Testis (tissue), 2 donors: ENCODE data around the gene MTA3.

ENCODE experiments used
- CTCF ChIP-seq, 3 experiments: fragments of 450-650 bp in 2 of 3; fragments of 200-600 bp in 1 of 3; sonication (generic) in 1 of 3; IDR thresholded peaks; one replicate each; pipeline ENCODE4 v1.5.1; 2016 to 2019; ENCODE audit warnings: antibody characterized with exemption in 3 of 3, mild to moderate bottlenecking in 2 of 3, moderate library complexity in 1 of 3
- POLR2A ChIP-seq: fragments of 450-650 bp; IDR thresholded peaks from one replicate; pipeline ENCODE4 v1.6.1; 2017; ENCODE audit warnings: antibody characterized with exemption, mild to moderate bottlenecking, moderate library complexity

- TF ChIP-seq POLR2A (no peak), CTCF (IDR thresholded peaks at IDR 0.05) (no peak)
Observed at GRCh38 chr2:42698940-42699339, 130.5 kb downstream of the MTA3 start.
